GM21360 (cell line): ENCODE results near the gene FLNC.

Experiments
- ATAC-seq: cut with Tn5 transposase; IDR thresholded peaks from one replicate; pipeline ENCODE4 v1.9.1; 2021; ENCODE audit warnings: mild to moderate bottlenecking, moderate library complexity; ENCODE audit not compliant: unreplicated experiment

Gene FLNC

GRCh38 chr7:128891110-128891941 lies 61.1 kb downstream of the FLNC start:
- ATAC-seq: no peak

- no peak for ATAC-seq
Observed at GRCh38 chr7:128891942-128892269, 61.7 kb downstream of the FLNC start.

DNA sequence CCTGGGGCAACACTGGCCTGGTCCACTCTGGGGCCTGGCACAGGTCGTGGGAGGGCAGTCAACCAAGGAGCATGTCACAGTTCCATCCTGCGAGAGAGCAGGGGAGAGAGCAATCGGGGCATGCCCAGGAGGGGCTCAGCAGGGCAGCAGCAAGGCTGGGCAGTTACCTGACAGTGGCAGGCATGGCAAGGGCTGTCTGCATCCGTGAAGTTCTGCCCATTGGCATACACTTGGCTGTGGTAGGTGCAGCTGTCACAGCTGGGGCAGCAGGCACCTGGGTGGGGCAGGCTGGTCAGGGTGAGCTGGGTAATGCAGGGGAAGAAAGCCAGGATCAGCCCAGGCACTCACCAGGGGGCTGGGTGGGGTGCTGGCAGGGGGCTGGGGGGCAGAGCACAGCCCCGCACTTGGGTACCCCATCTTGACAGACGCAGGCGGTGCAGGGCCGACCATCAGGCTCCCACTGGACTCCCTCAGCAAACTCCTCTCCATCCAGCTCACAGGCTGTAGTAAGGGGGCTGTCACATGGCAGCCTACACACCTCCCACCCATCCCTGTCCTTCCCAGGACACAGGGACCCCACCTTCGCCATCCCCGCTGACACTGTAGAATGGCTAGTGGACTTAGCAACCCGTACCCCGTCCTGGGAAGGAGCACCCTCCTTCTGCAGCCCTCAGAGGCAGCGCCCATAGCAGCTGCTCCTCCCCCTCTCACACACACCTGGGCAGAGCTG lies 62.5 kb downstream of the FLNC start:
- ATAC-seq: no peak

DNA sequence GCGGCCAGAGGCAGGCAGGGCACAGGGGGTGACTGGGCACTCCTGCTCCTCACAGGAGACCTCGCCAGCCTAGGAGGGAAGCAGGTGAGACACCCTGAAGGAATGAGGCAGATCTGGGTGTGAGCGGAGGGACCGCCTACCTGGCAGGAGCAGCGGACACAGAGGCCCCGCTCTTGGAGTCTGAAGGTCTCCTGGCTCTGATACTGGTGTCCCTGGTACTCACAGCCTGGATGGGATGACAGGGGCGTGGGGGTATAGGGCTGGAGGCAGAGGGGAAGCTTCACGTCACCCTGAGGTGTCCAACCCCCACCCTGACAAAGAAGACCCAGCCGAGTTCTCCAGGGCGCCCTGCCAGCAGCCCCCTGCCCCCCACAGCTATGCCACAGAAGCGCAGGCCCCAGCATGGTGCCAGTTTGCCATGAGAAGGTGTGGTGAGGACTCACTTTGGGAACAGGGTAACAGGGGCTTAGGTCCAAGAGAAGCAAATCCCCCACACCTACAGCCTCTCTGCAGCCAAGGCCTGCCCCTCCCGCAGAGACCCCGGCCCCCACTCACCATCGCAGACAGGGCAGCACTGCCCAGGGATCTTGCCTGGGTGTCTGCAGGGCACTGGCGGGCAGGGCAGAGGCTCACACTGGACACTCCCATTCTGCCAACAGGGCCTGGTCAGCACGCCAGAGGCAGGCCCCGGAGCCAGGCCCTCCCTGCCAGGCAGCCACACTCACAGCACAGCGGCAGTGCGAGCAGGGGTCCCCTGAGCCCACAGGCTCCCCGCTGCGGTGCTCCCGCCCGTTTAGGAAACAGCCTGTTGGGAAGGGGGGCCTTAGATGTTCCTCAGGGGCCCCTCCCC lies 63.3 kb downstream of the FLNC start:
- no peak for ATAC-seq

- ATAC-seq: no peak
Observed at GRCh38 chr7:128894101-128894440, 63.9 kb downstream of the FLNC start.

- no peak for ATAC-seq
Observed at GRCh38 chr7:128895320-128895719, 65.1 kb downstream of the FLNC start.

GRCh38 chr7:128899392-128899791 lies 69.2 kb downstream of the FLNC start:
- no peak for ATAC-seq

- no peak for ATAC-seq
Observed at GRCh38 chr7:128900237-128900636, 70.0 kb downstream of the FLNC start.

GRCh38 chr7:128902761-128903585 lies 72.8 kb downstream of the FLNC start:
- no peak for ATAC-seq

DNA sequence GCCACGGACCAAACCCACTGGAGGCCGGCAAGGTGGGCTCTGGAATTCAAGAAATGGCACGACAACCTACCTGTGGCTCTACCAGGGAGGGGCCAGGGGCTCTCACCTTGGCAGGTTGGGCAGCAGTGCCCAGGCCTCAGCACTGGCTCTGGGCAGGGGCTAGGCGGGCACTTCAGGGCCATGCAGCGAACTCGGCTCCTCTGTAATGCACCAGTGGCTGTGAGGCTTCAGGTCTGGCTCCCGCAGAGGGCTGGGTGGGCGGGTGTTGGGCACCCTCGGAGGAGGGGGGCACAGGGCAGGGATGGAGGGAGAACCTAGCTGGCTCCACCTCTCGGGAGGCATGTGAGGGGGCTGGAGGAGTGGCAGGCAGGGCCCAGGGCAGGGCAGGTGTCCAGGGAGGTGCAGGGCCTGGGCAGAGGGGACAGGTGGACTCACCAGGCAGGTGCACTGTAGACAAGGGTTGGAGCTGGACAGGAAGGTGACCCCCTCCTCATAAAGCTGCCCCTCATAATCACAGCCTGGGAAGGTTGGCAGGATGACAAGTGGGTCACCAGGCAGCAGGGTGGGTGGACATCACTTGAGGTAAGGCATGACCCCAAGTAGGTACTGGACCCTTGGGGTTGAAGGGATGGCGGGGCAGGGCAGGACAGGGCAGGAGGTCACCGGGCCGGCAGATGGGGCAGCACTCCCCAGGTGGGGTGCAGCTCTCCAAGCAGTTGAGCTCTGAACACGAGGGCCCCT lies 73.6 kb downstream of the FLNC start:
- ATAC-seq: no peak

GRCh38 chr7:128904381-128905197 lies 74.4 kb downstream of the FLNC start:
- ATAC-seq: peak; percentile 64

GRCh38 chr7:128906001-128906765 lies 76.0 kb downstream of the FLNC start:
- no peak for ATAC-seq

- no peak for ATAC-seq
Observed at GRCh38 chr7:128906766-128907559, 76.8 kb downstream of the FLNC start.
